Upper lobe of left lung (tissue), 4 donors: ENCODE measurements around the gene CLNK.

ENCODE experiments used
- CTCF ChIP-seq, 6 experiments: fragments of 450-650 bp in 4 of 6; fragments of 200-600 bp in 2 of 6; sonication (generic) in 2 of 6; IDR thresholded peaks; one replicate each; pipeline ENCODE4 v1.5.1; 2016 to 2019; ENCODE audit warnings: antibody characterized with exemption in 6 of 6
- EP300 ChIP-seq, 4 donors: sonication (generic); formaldehyde crosslinking; IDR thresholded peaks; one replicate each; pipeline ENCODE4 v1.5.1; 2017; ENCODE audit warnings: antibody characterized with exemption in 4 of 4, control low read depth in 2 of 4
- POLR2A ChIP-seq, 4 donors: fragments of 450-650 bp; IDR thresholded peaks; one replicate each; pipeline ENCODE4 v1.5.1; 2016 to 2017; ENCODE audit warnings: antibody characterized with exemption in 4 of 4, mild to moderate bottlenecking in 2 of 4
- POLR2AphosphoS5 ChIP-seq, 2 donors: sonication (generic); formaldehyde crosslinking; IDR thresholded peaks; one replicate each; pipeline ENCODE4 v1.5.1; 2017; ENCODE audit warnings: antibody characterized with exemption in 2 of 2

GRCh38 chr4:10731690-10732089 is 47.1 kb upstream of the CLNK start:
- TF ChIP-seq CTCF (IDR thresholded peaks at IDR 0.05) (no peak), POLR2AphosphoS5 (IDR thresholded peaks at IDR 0.05) (no peak), POLR2A (IDR thresholded peaks at IDR 0.05) (no peak), EP300 (IDR thresholded peaks at IDR 0.05) (no peak)
